Breast epithelium (tissue), 4 donors: ENCODE measurements around the gene SRC. TPM values are rescaled to one million over a fixed set of nuclear protein-coding genes. Genes with fewer than 3 reads are reported as not detected.

Experiments used
- DNase-seq, 2 donors: peaks; one replicate each; pipeline ENCODE4 v3.0.0-alpha.2; 2019; ENCODE audit warnings: low spot score in 2 of 2
- H3K27ac ChIP-seq, 2 donors: fragments of 200-600 bp; sonication (generic) in 1 of 2; one replicate each; pipeline ENCODE4 v1.5.1; 2016 to 2019; ENCODE audit warnings: mild to moderate bottlenecking in 1 of 2
- H3K27me3 ChIP-seq, 2 donors: fragments of 200-600 bp; sonication (generic) in 1 of 2; one replicate each; pipeline versions ENCODE4 v1.5.1 to v1.6.0; 2017 to 2019; ENCODE audit warnings: control low read depth in 1 of 2, mild to moderate bottlenecking in 1 of 2
- H3K36me3 ChIP-seq: fragments of 200-600 bp; one replicate; pipeline ENCODE4 v1.5.1; 2019
- H3K4me1 ChIP-seq, 2 donors: fragments of 200-600 bp; sonication (generic); one replicate each; pipeline ENCODE4 v1.5.1; 2016 to 2019; ENCODE audit warnings: control low read depth in 1 of 2
- H3K4me3 ChIP-seq, 3 donors: fragments of 200-600 bp; sonication (generic); 1 replicate in 2 of 3; 2 replicates in 1 of 3; pipeline ENCODE4 v1.5.1; 2016 to 2019; ENCODE audit warnings: mild to moderate bottlenecking in 3 of 3, moderate library complexity in 2 of 3
- H3K9me3 ChIP-seq, 2 donors: fragments of 200-600 bp; sonication (generic) in 1 of 2; one replicate each; pipeline ENCODE4 v1.5.1; 2016 to 2019; ENCODE audit warnings: control low read depth in 1 of 2
- CTCF ChIP-seq, 3 donors: fragments of 450-650 bp; IDR thresholded peaks; one replicate each; pipeline ENCODE4 v1.5.1; 2016 to 2017; ENCODE audit warnings: antibody characterized with exemption in 3 of 3, mild to moderate bottlenecking in 3 of 3, moderate library complexity in 3 of 3
- POLR2A ChIP-seq: fragments of 450-650 bp; IDR thresholded peaks from one replicate; pipeline ENCODE4 v1.6.1; 2016; ENCODE audit warnings: antibody characterized with exemption, mild to moderate bottlenecking, moderate library complexity
- POLR2AphosphoS5 ChIP-seq, 3 donors: sonication (generic); formaldehyde crosslinking; IDR thresholded peaks; one replicate each; pipeline ENCODE4 v1.6.1; 2017; ENCODE audit warnings: antibody characterized with exemption in 3 of 3
- intact Hi-C: fragments of 100-400 bp; cut with DNase I; formaldehyde crosslinking; loops from one replicate; pipeline ENCODE4 v1.15.1; 2023; ENCODE audit warnings: low total_unique reads
- total RNA-seq, 3 donors: library from RNA; depleted of rRNA; stranded (reverse); fragments of >200 nt; gene quantifications; one replicate each; pipeline ENCODE4 v1.1.0, GENCODE V29; 2016

SRC gene
- total RNA-seq, 3 donors from 2014 or later, result 12.8 to 25.6 (median 20.6) TPM

GRCh38 chr20:37421988-37422387 lies 76.0 kb downstream of the SRC start:
- TF ChIP-seq CTCF (IDR thresholded peaks at IDR 0.05) (no peak), POLR2AphosphoS5 (IDR thresholded peaks at IDR 0.05) (no peak), POLR2A (no peak)
- Histone ChIP-seq H3K27ac (no peak overlapping the region), H3K4me3 (no peak overlapping the region), H3K36me3 (no peaks in the 10 kb centered on the region), H3K27me3 (peaks cover 0 to 17% of the 10 kb centered on the region in 2 donors), H3K4me1 (no peaks in the 10 kb centered on the region), H3K9me3 (no peaks in the 10 kb centered on the region)
- DNase-seq, result no peak
- intact Hi-C loops, result no loop called here

- TF ChIP-seq POLR2AphosphoS5 (IDR thresholded peaks at IDR 0.05) (no peak), CTCF (IDR thresholded peaks at IDR 0.05) (no peak), POLR2A (no peak)
- peaks cover 0 to 9% of the 10 kb centered on the region in 2 donors for H3K27me3 ChIP-seq
- no peaks in the 10 kb centered on the region for H3K9me3 ChIP-seq
- H3K4me1 ChIP-seq, result no peaks in the 10 kb centered on the region
- no peaks in the 10 kb centered on the region for H3K36me3 ChIP-seq
- no peak overlapping the region for H3K27ac ChIP-seq
- H3K4me3 ChIP-seq, result no peak overlapping the region
- no peak for DNase-seq
- intact Hi-C loops, result no loop called here
Measured at GRCh38 chr20:37422791-37423286, 76.9 kb downstream of the SRC start.

GRCh38 chr20:37423545-37423944 lies 77.6 kb downstream of the SRC start:
- intact Hi-C loops, result no loop called here
- H3K4me3 ChIP-seq, result no peak overlapping the region
- H3K27me3 ChIP-seq, result peaks cover 0 to 9% of the 10 kb centered on the region in 2 donors
- no peaks in the 10 kb centered on the region for H3K9me3 ChIP-seq
- H3K36me3 ChIP-seq, result no peaks in the 10 kb centered on the region
- no peak for DNase-seq
- no peak for TF ChIP-seq POLR2A
- no peak for TF ChIP-seq CTCF (IDR thresholded peaks at IDR 0.05)
- no peak for TF ChIP-seq POLR2AphosphoS5 (IDR thresholded peaks at IDR 0.05)
- no peaks in the 10 kb centered on the region for H3K4me1 ChIP-seq
- no peak overlapping the region for H3K27ac ChIP-seq

- no peak overlapping the region for H3K4me3 ChIP-seq
- no peaks in the 10 kb centered on the region for H3K36me3 ChIP-seq
- no peaks in the 10 kb centered on the region for H3K4me1 ChIP-seq
- DNase-seq, result no peak
- H3K27me3 ChIP-seq, result peaks cover 0 to 9% of the 10 kb centered on the region in 2 donors
- no peaks in the 10 kb centered on the region for H3K9me3 ChIP-seq
- TF ChIP-seq POLR2A, result no peak
- TF ChIP-seq CTCF (IDR thresholded peaks at IDR 0.05), result no peak
- TF ChIP-seq POLR2AphosphoS5 (IDR thresholded peaks at IDR 0.05), result no peak
- intact Hi-C loops, result no loop called here
- H3K27ac ChIP-seq, result no peak overlapping the region
Measured at GRCh38 chr20:37424062-37424851, 78.3 kb downstream of the SRC start.

- TF ChIP-seq POLR2A, result no peak
- no peak for TF ChIP-seq POLR2AphosphoS5 (IDR thresholded peaks at IDR 0.05)
- TF ChIP-seq CTCF (IDR thresholded peaks at IDR 0.05), result no peak
- Histone ChIP-seq H3K4me1 (no peaks in the 10 kb centered on the region), H3K27ac (no peak overlapping the region), H3K9me3 (no peaks in the 10 kb centered on the region), H3K4me3 (no peak overlapping the region), H3K36me3 (no peaks in the 10 kb centered on the region), H3K27me3 (peaks cover 0 to 3% of the 10 kb centered on the region in 2 donors)
- intact Hi-C loops, result no loop called here
- no peak for DNase-seq
Measured at GRCh38 chr20:37425103-37425625, 79.2 kb downstream of the SRC start.
